ENCODE data around the gene SLC4A8. TPM values are rescaled to one million over a fixed set of nuclear protein-coding genes. Genes with fewer than 3 reads are reported as not detected.

SLC4A8 gene
- total RNA-seq (2022; extraction: Qiagen RNA extraction; ENCODE audit: low read depth) = 0.77 to 1.8 TPM (median 1.6 TPM) in 5 replicates

GRCh38 chr12:51424662-51425539, at the start of gene SLC4A8:
Gene SLC4A8, plus strand, starts transcription at chr12:51424831. Its CDS starts 157 bp downstream, at chr12:51424988.

GRCh38 chr12:51391283-51392123, 33.1 kb upstream of the SLC4A8 start, which contains the start of gene GALNT6:
Gene GALNT6, minus strand, starts transcription at chr12:51391406. Its CDS starts 11,625 bp downstream, at chr12:51379781.

Other genes starting within 250 kb of the SLC4A8 start
- gene POU6F1, start 206.8 kb upstream of the SLC4A8 start, total RNA-seq (2022; extraction: Qiagen RNA extraction; ENCODE audit: low read depth) = 1.0 to 3.9 TPM (median 1.6 TPM) in 5 replicates
- 303 to 355 TPM (median 335 TPM) in 5 replicates for gene DAZAP2, start 186.0 kb upstream of the SLC4A8 start, total RNA-seq (2022; extraction: Qiagen RNA extraction; ENCODE audit: low read depth)
- gene SMAGP, start 154.4 kb upstream of the SLC4A8 start, total RNA-seq (2022; extraction: Qiagen RNA extraction; ENCODE audit: low read depth) = 23.9 to 26.6 TPM (median 24.1 TPM) in 5 replicates
- 0.09 to 0.19 TPM (median 0.14 TPM) in 4 of 5 replicates, not detected in the other for gene BIN2, start 100.7 kb upstream of the SLC4A8 start, total RNA-seq (2022; extraction: Qiagen RNA extraction; ENCODE audit: low read depth)
- gene CELA1, start 78.2 kb upstream of the SLC4A8 start, total RNA-seq (2022; extraction: Qiagen RNA extraction; ENCODE audit: low read depth) = not detected in 5 replicates
- 2.3 to 4.5 TPM (median 3.6 TPM) in 5 replicates for gene GALNT6, start 33.4 kb upstream of the SLC4A8 start, total RNA-seq (2022; extraction: Qiagen RNA extraction; ENCODE audit: low read depth)
- 1.3 to 2.7 TPM (median 1.6 TPM) in 5 replicates for gene SCN8A, start 166.4 kb downstream of the SLC4A8 start, total RNA-seq (2022; extraction: Qiagen RNA extraction; ENCODE audit: low read depth)

Data from A549 treated with ZK216348 at 1 μM for 4 hours (cell line).